ENCODE data around the gene ERICH6B. TPM values are rescaled to one million over a fixed set of nuclear protein-coding genes. Genes with fewer than 3 reads are reported as not detected.

ERICH6B gene
- total RNA-seq, 1 donor from 2014 or later, result not detected

- TF ChIP-seq CTCF (conservative IDR thresholded peaks at IDR 0.05), result no peak
- H3K27ac Mint-ChIP-seq (ENCODE audit: unreplicated experiment), result peak overlapping the region; percentile 41
- H3K27me3 Mint-ChIP-seq (ENCODE audit: low read depth), result no peaks in the 10 kb centered on the region
- H3K4me3 Mint-ChIP-seq, result no peak overlapping the region
- H3K36me3 Mint-ChIP-seq (ENCODE audit: low read depth), result no peaks in the 10 kb centered on the region
- no peak for DNase-seq (ENCODE audit: low read depth, low spot score)
- peaks cover 48% of the 10 kb centered on the region for H3K4me1 Mint-ChIP-seq
- peaks cover 2% of the 10 kb centered on the region for H3K9me3 Mint-ChIP-seq
These were observed 12.1 kb upstream of the ERICH6B start for GRCh38 chr13:45627656-45628055.

- DNase-seq (ENCODE audit: low read depth, low spot score), result no peak
- Mint-ChIP-seq H3K4me1 (peaks cover 48% of the 10 kb centered on the region), H3K4me3 (no peak overlapping the region), H3K36me3 (ENCODE audit: low read depth) (no peaks in the 10 kb centered on the region), H3K27ac (ENCODE audit: unreplicated experiment) (no peak overlapping the region), H3K9me3 (peaks cover 2% of the 10 kb centered on the region), H3K27me3 (ENCODE audit: low read depth) (no peaks in the 10 kb centered on the region)
- no peak for TF ChIP-seq CTCF (conservative IDR thresholded peaks at IDR 0.05)
These were observed 11.3 kb upstream of the ERICH6B start for GRCh38 chr13:45626731-45627374.

- H3K4me1 Mint-ChIP-seq, result peaks cover 44% of the 10 kb centered on the region
- no peaks in the 10 kb centered on the region for H3K27me3 Mint-ChIP-seq (ENCODE audit: low read depth)
- TF ChIP-seq CTCF (conservative IDR thresholded peaks at IDR 0.05), result peak; percentile 70
- no peak for DNase-seq (ENCODE audit: low read depth, low spot score)
- H3K9me3 Mint-ChIP-seq, result peaks cover 1% of the 10 kb centered on the region
- no peak overlapping the region for H3K27ac Mint-ChIP-seq (ENCODE audit: unreplicated experiment)
- H3K4me3 Mint-ChIP-seq, result no peak overlapping the region
- peaks cover 11% of the 10 kb centered on the region for H3K36me3 Mint-ChIP-seq (ENCODE audit: low read depth)
These were observed 8.1 kb upstream of the ERICH6B start for GRCh38 chr13:45623516-45624090.

DNA sequence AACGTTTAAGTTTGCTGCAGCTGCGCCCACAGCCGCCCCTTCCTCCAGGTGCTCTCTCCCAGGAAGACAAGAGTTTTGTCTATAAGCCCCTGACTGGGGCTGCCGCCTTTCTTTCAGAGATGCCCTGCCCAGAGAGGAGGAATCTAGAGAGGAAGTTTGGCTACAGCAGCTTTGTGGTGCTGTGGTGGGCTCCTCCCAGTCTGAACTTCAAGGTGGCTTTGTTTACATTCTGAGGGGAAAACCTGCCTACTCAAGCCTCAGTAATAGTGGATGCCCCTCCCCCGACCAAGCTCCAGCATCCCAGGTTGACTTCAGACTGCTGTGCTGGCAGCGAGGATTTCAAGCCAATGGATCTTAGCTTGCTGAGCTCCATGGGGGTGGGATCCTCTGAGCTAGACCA is 6.4 kb upstream of the ERICH6B start:
- H3K9me3 Mint-ChIP-seq, result peaks cover 8% of the 10 kb centered on the region
- H3K36me3 Mint-ChIP-seq (ENCODE audit: low read depth), result peaks cover 12% of the 10 kb centered on the region
- DNase-seq (ENCODE audit: low read depth, low spot score), result no peak
- TF ChIP-seq CTCF (conservative IDR thresholded peaks at IDR 0.05), result no peak
- H3K4me3 Mint-ChIP-seq, result no peak overlapping the region
- H3K27ac Mint-ChIP-seq (ENCODE audit: unreplicated experiment), result no peak overlapping the region
- H3K4me1 Mint-ChIP-seq, result peaks cover 31% of the 10 kb centered on the region
- H3K27me3 Mint-ChIP-seq (ENCODE audit: low read depth), result no peaks in the 10 kb centered on the region

- no peak for TF ChIP-seq CTCF (conservative IDR thresholded peaks at IDR 0.05)
- Mint-ChIP-seq H3K27me3 (ENCODE audit: low read depth) (no peaks in the 10 kb centered on the region), H3K27ac (ENCODE audit: unreplicated experiment) (no peak overlapping the region), H3K36me3 (ENCODE audit: low read depth) (no peaks in the 10 kb centered on the region), H3K4me3 (no peak overlapping the region), H3K4me1 (peaks cover 34% of the 10 kb centered on the region), H3K9me3 (no peaks in the 10 kb centered on the region)
- DNase-seq (ENCODE audit: low read depth, low spot score), result no peak
These were observed 7.6 kb downstream of the ERICH6B start for GRCh38 chr13:45607931-45608330.

All from neural crest cell (in vitro differentiated cells).